HG03520 (cell line): ENCODE measurements around the gene RNF44.
A peak's percentile ranks its signal among the peaks of the same experiment; 100 is the strongest.

Experiments used
- ATAC-seq: cut with Tn5 transposase; IDR thresholded peaks from one replicate; pipeline ENCODE4 v1.9.1; 2021; ENCODE audit warnings: mild to moderate bottlenecking, moderate library complexity; ENCODE audit not compliant: unreplicated experiment

The RNF44 gene

GRCh38 chr5:176536902-176537553 lies at the start of gene RNF44:
RNF44 (minus strand) TSS chr5:176537402; CDS start chr5:176532472, 4,930 bp downstream.
- peak; percentile 48 for ATAC-seq

- no peak for ATAC-seq
These were observed 45.9 kb upstream of the RNF44 start for GRCh38 chr5:176583076-176583475.

- no peak for ATAC-seq
These were observed 44.2 kb upstream of the RNF44 start for GRCh38 chr5:176581361-176581760.

GRCh38 chr5:176579323-176579722 lies 42.1 kb upstream of the RNF44 start:
- ATAC-seq, result no peak

- ATAC-seq, result no peak
These were observed 41.2 kb upstream of the RNF44 start for GRCh38 chr5:176578391-176578808.

- no peak for ATAC-seq
These were observed 40.3 kb upstream of the RNF44 start for GRCh38 chr5:176577312-176578176.

- ATAC-seq, result no peak
These were observed 38.6 kb upstream of the RNF44 start for GRCh38 chr5:176575488-176576422.

- ATAC-seq, result no peak
These were observed 37.9 kb upstream of the RNF44 start for GRCh38 chr5:176575066-176575465.

- ATAC-seq, result no peak
These were observed 37.0 kb upstream of the RNF44 start for GRCh38 chr5:176574297-176574591.

- ATAC-seq, result no peak
These were observed 36.5 kb upstream of the RNF44 start for GRCh38 chr5:176573564-176574296.

GRCh38 chr5:176570044-176570443 lies 32.8 kb upstream of the RNF44 start:
- no peak for ATAC-seq

GRCh38 chr5:176568657-176569056 lies 31.5 kb upstream of the RNF44 start:
- ATAC-seq, result no peak

GRCh38 chr5:176565760-176566288 lies 28.6 kb upstream of the RNF44 start:
- no peak for ATAC-seq

GRCh38 chr5:176564002-176564401 lies 26.8 kb upstream of the RNF44 start:
- ATAC-seq, result no peak

GRCh38 chr5:176562189-176562588 lies 25.0 kb upstream of the RNF44 start:
- ATAC-seq, result no peak

- no peak for ATAC-seq
These were observed 24.1 kb upstream of the RNF44 start for GRCh38 chr5:176561259-176561658.

- ATAC-seq, result no peak
These were observed 23.2 kb upstream of the RNF44 start for GRCh38 chr5:176560364-176560763.

- ATAC-seq, result no peak
These were observed 22.5 kb upstream of the RNF44 start for GRCh38 chr5:176559683-176560082.

- ATAC-seq, result no peak
These were observed 20.6 kb upstream of the RNF44 start for GRCh38 chr5:176557846-176558245.
